ENCODE results near the gene ZFP57. TPM values are rescaled to one million over a fixed set of nuclear protein-coding genes. Genes with fewer than 3 reads are reported as not detected.

Gene ZFP57
- total and polyA plus RNA-seq, 5 donors = 0.32 to 1.8 (median 0.48) TPM

DNA sequence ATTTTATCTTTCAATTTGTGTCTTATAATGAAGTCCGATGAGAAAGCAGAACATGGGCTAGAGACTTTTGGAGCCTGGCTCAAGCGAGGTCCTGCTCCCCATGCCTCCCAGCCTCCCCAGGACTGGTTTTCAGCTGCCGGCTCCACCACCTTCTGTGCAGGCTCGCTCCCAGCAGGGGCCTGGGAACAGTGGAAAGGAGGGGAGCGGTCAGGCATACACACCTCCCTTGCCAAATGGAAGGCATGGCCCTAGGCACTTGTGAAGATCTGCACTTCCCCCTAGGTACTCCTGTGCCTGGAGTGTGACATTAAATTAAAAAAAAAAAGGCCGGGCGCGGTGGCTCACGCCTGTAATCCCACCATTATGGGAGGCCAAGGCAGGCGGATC is 28.8 kb downstream of the ZFP57 start:
- ATAC-seq (no peak), DNase-seq (no peak)
- 87% methylated on average over 10 of the region's 10 CpGs for WGBS
- Histone ChIP-seq H3K4me1 (ENCODE audit: control insufficient read depth, insufficient read depth, low read length) (no peaks in the 10 kb centered on the region), H3K4me3 (ENCODE audit: low read length) (no peak overlapping the region), H3K27me3 (ENCODE audit: control insufficient read depth, insufficient read depth) (no peaks in the 10 kb centered on the region), H3K9me3 (ENCODE audit: control insufficient read depth, low read length) (no peaks in the 10 kb centered on the region), H3K27ac (ENCODE audit: low read length) (no peak overlapping the region)
- intact Hi-C loops (cut with DNase I) = loop anchor here in 1 of 4 donors (5.0 kb wide), 1 partner anchor 35 kb away; no protein-coding TSS in a partner anchor

DNA sequence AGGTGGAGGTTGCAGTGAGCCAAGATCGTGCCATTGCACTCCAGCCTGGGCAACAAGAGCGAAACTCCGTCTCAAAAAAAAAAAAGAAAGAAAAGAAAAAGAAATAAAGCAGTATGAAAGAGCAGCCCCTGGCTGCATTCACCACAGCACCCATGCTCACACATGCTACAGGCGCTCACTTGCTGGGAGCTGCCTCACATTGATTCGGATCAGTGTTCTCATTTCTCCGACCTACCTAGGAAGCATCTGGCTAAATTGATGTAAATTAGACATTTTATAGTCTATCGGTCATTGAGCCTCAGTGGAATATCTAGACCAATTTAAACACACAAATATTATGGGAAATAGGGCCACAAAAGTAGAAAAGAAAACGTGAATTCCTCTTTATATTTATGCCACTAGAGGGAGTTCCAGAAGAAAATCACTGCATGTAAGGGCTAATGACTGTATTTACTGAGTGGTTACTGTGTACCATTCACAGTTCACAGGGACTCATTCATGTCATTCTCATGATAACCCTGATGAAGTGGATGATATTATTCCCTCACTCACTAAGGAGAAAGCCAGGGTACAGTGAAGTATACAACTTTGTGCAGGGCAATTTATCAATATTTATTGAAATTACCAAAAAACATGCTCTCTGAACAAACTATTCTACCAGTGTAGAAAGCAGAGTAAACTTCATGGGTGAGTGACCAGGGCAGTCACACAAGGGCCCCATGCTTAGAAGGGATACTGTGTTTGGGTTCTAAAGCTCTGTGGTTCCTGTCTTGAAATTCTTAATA is 29.3 kb downstream of the ZFP57 start:
- no peak overlapping the region for H3K27ac ChIP-seq (ENCODE audit: low read length)
- intact Hi-C loops (cut with DNase I) = loop anchor here in 1 of 4 donors (5.0 kb wide), 1 partner anchor 36 kb away; no protein-coding TSS in a partner anchor
- H3K4me1 ChIP-seq (ENCODE audit: control insufficient read depth, insufficient read depth, low read length) = no peaks in the 10 kb centered on the region
- WGBS = 71% methylated on average over 8 of the region's 8 CpGs
- H3K4me3 ChIP-seq (ENCODE audit: low read length) = no peak overlapping the region
- DNase-seq (no peak), ATAC-seq (no peak)
- H3K27me3 ChIP-seq (ENCODE audit: control insufficient read depth, insufficient read depth) = no peaks in the 10 kb centered on the region
- no peaks in the 10 kb centered on the region for H3K9me3 ChIP-seq (ENCODE audit: control insufficient read depth, low read length)

DNA sequence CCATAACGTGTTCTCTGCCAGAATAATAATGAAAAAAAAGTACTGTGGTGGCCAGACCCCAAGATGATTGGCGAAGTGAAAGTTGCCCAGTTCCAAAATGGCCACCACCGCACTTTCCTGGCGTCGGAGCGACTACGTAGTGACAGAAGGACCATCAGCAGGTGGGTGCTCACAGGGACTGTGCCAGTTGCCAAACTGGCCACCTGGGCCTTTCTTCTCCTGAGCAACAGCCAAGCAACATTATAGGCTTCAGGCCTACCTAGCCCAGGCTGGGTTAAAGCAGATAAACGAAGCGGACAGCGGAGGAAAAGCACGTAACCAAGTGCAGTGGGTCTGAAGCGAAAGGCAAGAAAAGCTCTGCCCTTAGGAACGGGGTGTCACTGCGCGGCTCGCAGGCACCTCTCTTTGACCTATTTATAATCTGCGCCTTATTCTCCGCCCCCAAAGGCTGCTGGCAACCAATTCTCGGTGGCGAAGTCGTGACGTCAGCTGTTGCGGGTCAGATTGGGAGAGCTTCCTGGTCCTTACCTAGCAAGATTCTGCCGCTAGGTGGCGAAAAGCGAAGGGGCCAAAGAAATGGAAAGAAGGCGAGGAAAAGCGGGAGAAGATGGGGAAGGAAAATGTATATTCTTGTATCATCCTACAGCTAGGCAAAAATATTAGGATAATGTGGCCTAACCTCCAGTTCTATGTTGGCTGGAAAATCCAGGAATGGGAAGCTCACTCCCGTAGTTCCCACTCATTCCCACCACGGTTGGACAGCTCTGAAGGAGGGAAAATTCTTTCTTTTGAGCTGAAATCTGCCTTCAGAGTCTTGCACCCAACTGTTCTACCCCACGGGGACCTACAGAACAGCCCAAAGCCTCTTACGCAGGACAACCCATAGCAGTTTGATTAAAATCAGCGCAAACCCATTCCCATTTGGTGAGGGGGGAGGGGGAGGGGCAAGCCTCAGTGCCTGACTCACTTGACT is 31.0 kb downstream of the ZFP57 start:
- ATAC-seq = peak; percentile 97
- no peaks in the 10 kb centered on the region for H3K4me1 ChIP-seq (ENCODE audit: control insufficient read depth, insufficient read depth, low read length)
- WGBS = 5% methylated on average over 33 of the region's 33 CpGs
- no peaks in the 10 kb centered on the region for H3K9me3 ChIP-seq (ENCODE audit: control insufficient read depth, low read length)
- H3K4me3 ChIP-seq (ENCODE audit: low read length) = peak overlapping the region; percentile 74
- peak overlapping the region; percentile 100 for H3K27ac ChIP-seq (ENCODE audit: low read length)
- intact Hi-C loops (cut with DNase I) = loop anchor here in 2 of 4 donors (2.0 to 5.0 kb wide), 2 partner anchors 37 to 47 kb away; no protein-coding TSS in a partner anchor
- no peaks in the 10 kb centered on the region for H3K27me3 ChIP-seq (ENCODE audit: control insufficient read depth, insufficient read depth)
- peak; percentile 98 to 99 (median 98) for DNase-seq

DNA sequence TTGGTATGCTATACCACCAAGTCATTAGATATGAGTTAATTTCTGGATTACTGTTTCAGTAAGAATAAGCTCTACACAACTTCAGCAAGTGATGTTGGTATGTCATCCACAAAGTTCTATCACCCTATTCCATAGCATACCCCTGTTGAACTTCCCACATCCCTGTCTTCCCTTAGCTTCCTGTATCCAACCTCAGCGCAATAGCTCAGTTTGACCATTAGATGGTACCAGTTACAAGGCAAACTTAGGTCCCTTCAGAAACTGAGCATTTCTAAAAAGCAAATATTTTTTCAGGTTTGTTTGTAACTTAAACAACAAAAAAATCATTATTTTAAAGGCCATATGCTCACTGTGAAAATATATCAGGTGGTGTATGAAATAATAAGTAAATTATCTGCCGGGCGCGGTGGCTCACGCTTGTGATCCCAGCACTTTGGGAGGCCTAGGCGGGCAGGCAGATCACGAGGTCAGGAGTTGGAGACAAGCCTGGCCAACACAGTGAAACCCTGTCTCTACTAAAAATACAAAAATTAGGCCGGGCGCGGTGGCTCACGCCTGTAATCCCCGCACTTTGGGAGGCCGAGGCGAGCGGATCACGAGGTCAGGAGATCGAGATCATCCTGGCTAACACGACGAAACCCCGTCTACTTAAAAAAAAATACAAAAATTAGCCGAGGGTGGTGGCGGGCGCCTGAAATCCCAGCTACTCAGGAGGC is 32.9 kb downstream of the ZFP57 start:
- WGBS = 91% methylated on average over 23 of the region's 23 CpGs
- ATAC-seq (no peak), DNase-seq (no peak)
- intact Hi-C loops (cut with DNase I) = loop anchor here in 1 of 4 donors (2.0 kb wide), 1 partner anchor 49 kb away; no protein-coding TSS in a partner anchor
- H3K27me3 ChIP-seq (ENCODE audit: control insufficient read depth, insufficient read depth) = no peaks in the 10 kb centered on the region
- no peak overlapping the region for H3K27ac ChIP-seq (ENCODE audit: low read length)
- no peak overlapping the region for H3K4me3 ChIP-seq (ENCODE audit: low read length)
- H3K4me1 ChIP-seq (ENCODE audit: control insufficient read depth, insufficient read depth, low read length) = no peaks in the 10 kb centered on the region
- no peaks in the 10 kb centered on the region for H3K9me3 ChIP-seq (ENCODE audit: control insufficient read depth, low read length)

DNA sequence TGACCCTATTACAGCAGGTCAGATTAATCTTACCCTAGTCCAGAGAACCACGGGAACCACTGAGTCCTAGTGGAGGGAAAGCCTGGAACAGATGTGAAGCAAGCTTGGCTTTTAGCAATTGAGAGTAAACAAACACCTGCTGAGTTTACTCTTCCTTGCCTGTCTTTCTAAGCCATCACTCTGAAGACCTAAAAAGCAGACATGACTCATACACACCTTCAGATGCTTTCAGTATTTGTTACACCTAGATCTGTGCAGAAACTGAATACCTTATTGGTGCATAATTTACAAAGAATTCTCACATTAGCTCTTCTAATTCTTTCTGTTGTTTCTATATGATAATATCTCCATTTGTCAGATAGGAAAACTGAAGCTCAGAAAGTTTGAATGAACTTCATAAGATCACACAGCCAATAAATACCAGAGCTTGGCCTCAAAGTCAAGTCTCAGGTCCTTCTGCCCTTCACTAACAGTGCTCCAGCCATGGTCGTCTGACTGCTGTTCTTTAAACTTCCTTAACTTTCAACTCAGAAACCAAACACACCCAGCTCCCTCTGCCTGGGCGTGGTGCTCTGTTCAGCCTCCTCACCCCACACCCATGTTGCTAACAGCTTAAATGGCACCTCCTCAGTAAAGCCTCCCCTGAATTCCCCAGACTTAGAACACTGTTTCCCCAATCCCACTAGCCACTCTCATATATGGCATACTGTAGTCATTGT is 39.4 kb downstream of the ZFP57 start:
- H3K27me3 ChIP-seq (ENCODE audit: control insufficient read depth, insufficient read depth) = no peaks in the 10 kb centered on the region
- H3K4me1 ChIP-seq (ENCODE audit: control insufficient read depth, insufficient read depth, low read length) = no peaks in the 10 kb centered on the region
- peak in 1 of 2 donors; percentile 72 for ATAC-seq
- DNase-seq = peak in 1 of 3 donors; percentile 60
- H3K4me3 ChIP-seq (ENCODE audit: low read length) = no peak overlapping the region
- intact Hi-C loops (cut with DNase I) = loop anchor here in 1 of 4 donors (2.0 kb wide), 1 partner anchor 65 kb away; no protein-coding TSS in a partner anchor
- WGBS = 47% methylated on average over 3 of the region's 3 CpGs
- no peaks in the 10 kb centered on the region for H3K9me3 ChIP-seq (ENCODE audit: control insufficient read depth, low read length)
- no peak overlapping the region for H3K27ac ChIP-seq (ENCODE audit: low read length)

DNA sequence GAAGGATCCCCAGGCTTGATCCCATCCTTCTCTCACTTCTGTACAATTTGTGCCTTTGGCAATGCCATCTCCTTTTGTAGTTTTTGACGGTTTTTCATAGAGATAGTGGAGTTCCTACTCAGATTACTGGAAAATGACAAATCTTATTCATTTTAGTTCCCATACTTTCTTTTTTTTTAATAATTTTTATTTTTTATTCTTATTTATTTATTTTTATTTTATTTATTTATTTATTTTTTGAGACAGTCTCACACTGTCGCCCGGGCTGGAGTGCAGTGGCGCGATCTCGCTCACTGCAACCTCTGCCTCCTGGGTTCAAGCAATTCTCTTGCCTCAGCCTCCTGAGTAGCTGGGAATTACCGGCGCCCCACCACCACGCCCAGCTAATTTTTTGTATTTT is 43.7 kb downstream of the ZFP57 start:
- no peak overlapping the region for H3K4me3 ChIP-seq (ENCODE audit: low read length)
- no peak for ATAC-seq
- DNase-seq = no peak
- H3K27me3 ChIP-seq (ENCODE audit: control insufficient read depth, insufficient read depth) = no peaks in the 10 kb centered on the region
- no peaks in the 10 kb centered on the region for H3K9me3 ChIP-seq (ENCODE audit: control insufficient read depth, low read length)
- 91% methylated on average over 9 of the region's 9 CpGs for WGBS
- intact Hi-C loops (cut with DNase I) = no loop called here
- no peaks in the 10 kb centered on the region for H3K4me1 ChIP-seq (ENCODE audit: control insufficient read depth, insufficient read depth, low read length)
- no peak overlapping the region for H3K27ac ChIP-seq (ENCODE audit: low read length)

DNA sequence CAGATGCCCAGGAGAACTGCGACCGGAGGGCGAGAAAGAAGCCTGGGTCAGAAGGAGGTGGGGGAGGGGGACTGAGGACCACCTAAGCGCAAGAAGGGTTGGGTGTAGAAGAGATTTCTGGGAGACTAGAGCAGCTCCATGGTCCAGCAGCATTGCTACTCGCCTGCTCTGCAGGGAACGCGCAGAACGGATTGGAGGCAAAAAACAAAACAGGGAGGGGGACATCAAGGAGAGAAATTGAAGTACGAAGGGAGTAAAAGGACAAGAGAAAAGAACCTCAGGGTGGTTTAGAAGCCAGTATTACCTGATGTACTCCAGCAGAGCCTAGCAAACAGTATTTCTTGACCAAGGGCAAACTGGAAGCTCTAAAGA is 47.4 kb downstream of the ZFP57 start:
- Histone ChIP-seq H3K27me3 (ENCODE audit: control insufficient read depth, insufficient read depth) (no peaks in the 10 kb centered on the region), H3K27ac (ENCODE audit: low read length) (peak overlapping the region; percentile 49), H3K4me3 (ENCODE audit: low read length) (peak overlapping the region; percentile 96), H3K9me3 (ENCODE audit: control insufficient read depth, low read length) (no peaks in the 10 kb centered on the region), H3K4me1 (ENCODE audit: control insufficient read depth, insufficient read depth, low read length) (peaks cover 8% of the 10 kb centered on the region)
- WGBS = 4% methylated on average over 9 of the region's 9 CpGs
- intact Hi-C loops (cut with DNase I) = no loop called here
- DNase-seq (no peak), ATAC-seq (peak; percentile 3 to 10)

DNA sequence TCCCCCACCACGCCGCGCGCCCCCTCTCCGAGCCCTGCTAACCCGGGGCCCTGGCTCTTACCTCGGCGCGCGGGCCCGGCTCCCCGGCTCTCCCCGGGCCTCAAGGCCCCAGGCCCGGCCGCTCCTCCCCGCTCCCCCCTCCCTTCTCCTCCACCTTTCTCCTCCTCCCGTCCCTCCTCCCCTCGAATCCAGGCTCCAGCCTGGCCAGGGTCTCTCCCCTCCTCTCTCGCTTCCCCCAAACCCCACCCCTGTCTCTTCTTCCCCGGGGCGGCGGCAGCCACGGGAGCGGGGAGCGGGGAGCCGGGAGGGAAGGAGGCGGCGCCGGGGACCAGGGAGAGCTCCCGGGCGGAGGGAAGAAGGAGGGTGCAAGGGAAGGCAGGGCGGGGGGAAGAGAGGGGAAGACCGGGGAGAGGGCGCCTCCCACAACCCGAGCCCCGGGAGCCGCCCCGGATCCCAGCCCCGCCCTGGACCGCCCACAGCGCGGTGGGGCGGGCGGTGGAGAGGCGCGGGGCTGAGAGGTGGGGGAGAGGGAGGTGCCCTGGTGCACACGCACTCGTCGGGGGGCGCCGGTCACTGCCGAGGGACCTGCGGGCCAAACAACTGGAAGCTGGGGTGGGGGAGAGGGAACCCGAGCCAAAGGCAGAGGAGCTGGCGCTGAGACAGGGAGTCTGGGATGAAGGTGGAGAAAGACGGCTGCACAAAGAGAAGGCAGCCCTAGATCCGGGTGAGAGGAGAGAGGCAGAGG is 48.0 kb downstream of the ZFP57 start, which contains the start of gene GABBR1:
GABBR1 (minus strand) TSS at position 395 of the 745 bp plus-strand sequence. CDS start 798 bp downstream, outside the sequence.
- Histone ChIP-seq H3K27me3 (ENCODE audit: control insufficient read depth, insufficient read depth) (no peaks in the 10 kb centered on the region), H3K27ac (ENCODE audit: low read length) (peak within 1 kb of the TSS; percentile 49), H3K4me3 (ENCODE audit: low read length) (peak within 1 kb of the TSS; percentile 96), H3K4me1 (ENCODE audit: control insufficient read depth, insufficient read depth, low read length) (peaks cover 8% of the 10 kb centered on the region), H3K9me3 (ENCODE audit: control insufficient read depth, low read length) (no peaks in the 10 kb centered on the region)
- ATAC-seq (peak; percentile 94 to 96), DNase-seq (peak; percentile 90 to 96 (median 95))
- WGBS = under 1% methylated on average over 57 of the region's 57 CpGs
- intact Hi-C loops (cut with DNase I) = no loop called here

DNA sequence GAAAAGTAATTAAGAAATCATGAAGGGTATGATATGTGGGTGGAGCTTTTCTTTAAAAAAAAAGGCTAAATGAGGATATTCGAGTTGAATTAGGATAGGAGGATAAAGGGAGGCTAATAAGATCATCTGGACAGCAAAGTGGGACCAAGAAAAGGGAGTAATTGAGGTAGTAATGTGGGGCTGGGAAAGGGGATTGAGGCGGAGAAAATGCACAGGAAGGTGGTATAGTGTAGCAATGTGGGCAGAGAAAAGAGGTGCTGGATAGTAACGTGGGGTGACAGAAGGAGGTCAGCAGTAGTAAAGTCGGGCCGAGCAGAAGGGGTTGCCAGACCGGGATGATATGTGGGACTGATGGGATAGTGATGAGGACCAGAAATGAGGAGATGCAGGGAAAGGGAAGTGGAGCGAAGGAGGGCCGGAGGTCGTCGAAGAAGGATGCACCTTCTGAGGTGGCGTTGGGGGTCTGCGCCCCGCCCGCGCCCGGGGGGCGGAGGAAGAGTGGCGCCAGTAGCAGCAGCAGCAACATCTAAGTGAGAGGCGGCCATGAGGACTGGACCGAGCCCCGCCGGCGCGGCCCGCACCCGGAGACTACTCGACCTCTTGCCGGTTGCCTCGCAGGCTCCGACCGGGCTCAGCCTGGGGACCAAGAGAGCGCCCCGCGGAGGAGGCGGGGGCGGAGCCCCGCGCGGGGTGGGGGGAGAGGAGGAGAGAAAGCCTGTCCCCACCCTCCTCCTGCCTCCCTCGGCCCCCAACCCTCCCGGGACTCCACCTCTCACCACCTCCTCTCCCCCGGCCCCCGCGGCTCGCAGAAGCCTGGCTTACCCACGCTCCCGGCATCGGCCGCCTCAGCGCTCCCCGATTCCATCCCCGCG is 48.9 kb downstream of the ZFP57 start:
- intact Hi-C loops (cut with DNase I) = no loop called here
- H3K4me1 ChIP-seq (ENCODE audit: control insufficient read depth, insufficient read depth, low read length) = peaks cover 8% of the 10 kb centered on the region
- peak; percentile 75 to 91 (median 91) for DNase-seq
- H3K9me3 ChIP-seq (ENCODE audit: control insufficient read depth, low read length) = no peaks in the 10 kb centered on the region
- ATAC-seq = peak; percentile 63 to 64
- no peaks in the 10 kb centered on the region for H3K27me3 ChIP-seq (ENCODE audit: control insufficient read depth, insufficient read depth)
- H3K4me3 ChIP-seq (ENCODE audit: low read length) = peak overlapping the region; percentile 96
- H3K27ac ChIP-seq (ENCODE audit: low read length) = no peak overlapping the region
- 4% methylated on average over 53 of the region's 53 CpGs for WGBS

Data from right cardiac atrium (tissue), 5 donors.